GM12891 (cell line): ENCODE measurements around the gene CUL1.

Experiments
- POLR2A ChIP-seq: IDR thresholded peaks from 2 replicates; pipeline ENCODE4 v1.6.1; 2011; ENCODE audit warnings: low read depth, low read length, control low read depth
- POLR2AphosphoS5 ChIP-seq: IDR thresholded peaks from 2 replicates; pipeline ENCODE4 v1.6.1; 2011; ENCODE audit warnings: low read depth, low read length, control low read depth
- POU2F2 ChIP-seq: IDR thresholded peaks from 2 replicates; pipeline ENCODE4 v1.6.1; 2011; ENCODE audit warnings: low read depth, mild to moderate bottlenecking, control low read depth, low read length, moderate library complexity
- TAF1 ChIP-seq: IDR thresholded peaks from 2 replicates; pipeline ENCODE4 v1.6.1; 2011; ENCODE audit warnings: low read depth, low read length, control low read depth

GRCh38 chr7:148813890-148814289 lies 115.2 kb downstream of the CUL1 start:
- TF ChIP-seq POLR2A (no peak), POU2F2 (no peak), POLR2AphosphoS5 (no peak), TAF1 (no peak)
